GM12878 (cell line): ENCODE measurements around the gene CNN2. TPM values are rescaled to one million over a fixed set of nuclear protein-coding genes. Genes with fewer than 3 reads are reported as not detected.

ENCODE experiments used
- ATAC-seq: fragments of 200-7000 bp; cut with Tn5 transposase; 3 replicates; pipeline ENCODE4 v1.9.1; 2020; ENCODE audit warnings: mild to moderate bottlenecking, moderate library complexity
- BruUV-seq: library from RNA; stranded (reverse); fragments of 400-500 nt; replicated peaks from 2 replicates; lab custom pipeline; 2021; lab: Mats Ljungman, UMichigan
- CTCF ChIA-PET: fragments of 300-600 bp; sonication (Branson Sonifier 250); formaldehyde crosslinking; extraction: SDS; loops from one replicate; lab custom pipeline; 2021; ENCODE audit warnings: inconsistent platforms; lab: Yijun Ruan, JAX
- POLR2A ChIA-PET: fragments of 350-600 bp; formaldehyde crosslinking; extraction: SDS; loops from one replicate; lab custom pipeline; 2021; ENCODE audit warnings: inconsistent platforms; lab: Charles Lee
- RAD21 ChIA-PET: fragments of 300-600 bp; sonication (Branson Sonifier 250); formaldehyde crosslinking; loops from one replicate; lab custom pipeline; 2023; ENCODE audit warnings: antibody characterized with exemption; ENCODE audit not compliant: unreplicated experiment; lab: Charles Lee
- SMC1A ChIA-PET: fragments of 300-600 bp; sonication (Branson Sonifier 250); formaldehyde crosslinking; loops from one replicate; lab custom pipeline; 2023; ENCODE audit not compliant: unreplicated experiment, uncharacterized antibody; lab: Charles Lee
- DNase-seq: peaks from one replicate; pipeline ENCODE4 v3.0.0-alpha.2; 2011; ENCODE audit warnings: low read depth, low spot score
- FAIRE-seq: peaks from 3 replicates; lab custom pipeline; 2011; peaks lifted over from hg19 to GRCh38; lab: Jason Lieb, UNC
- H2AFZ ChIP-seq: 2 replicates; pipeline ENCODE4 v1.6.0; 2011; ENCODE audit warnings: low read depth, low read length, control low read depth; ENCODE audit not compliant: control insufficient read depth
- H3K27ac ChIP-seq: 2 replicates; pipeline ENCODE4 v1.5.1; 2011; ENCODE audit warnings: control low read depth; ENCODE audit not compliant: control insufficient read depth, insufficient read depth
- H3K27me3 ChIP-seq, 2 experiments: replicated peaks in 1 of 2; 2 replicates each; pipeline versions ENCODE4 v1.6.0 to v1.6.1; 2011; ENCODE audit warnings: low read length in 1 of 2; ENCODE audit not compliant: control insufficient read depth in 2 of 2, insufficient read depth in 2 of 2
- H3K36me3 ChIP-seq, 2 experiments: 2 replicates each; pipeline ENCODE4 v1.5.1; 2011; ENCODE audit warnings: low read length in 1 of 2; ENCODE audit not compliant: control insufficient read depth in 2 of 2, insufficient read depth in 2 of 2
- H3K4me1 ChIP-seq: 2 replicates; pipeline ENCODE4 v1.6.1; 2011; ENCODE audit warnings: mild to moderate bottlenecking, low read length, moderate library complexity, mixed read lengths; ENCODE audit not compliant: control insufficient read depth, insufficient read depth
- H3K4me2 ChIP-seq: 2 replicates; pipeline ENCODE4 v1.6.0; 2011; ENCODE audit warnings: control low read depth; ENCODE audit not compliant: control insufficient read depth, insufficient read depth
- H3K4me3 ChIP-seq: fragments of 200-600 bp; sonication (generic); 2 replicates; pipeline ENCODE4 v1.5.1; 2016
- H3K79me2 ChIP-seq: 2 replicates; pipeline ENCODE4 v1.6.0; 2011; ENCODE audit warnings: low read length; ENCODE audit not compliant: control insufficient read depth, insufficient read depth
- H3K9ac ChIP-seq: 2 replicates; pipeline ENCODE4 v1.8.0; 2011; ENCODE audit warnings: low read length, control low read depth, mixed read lengths; ENCODE audit not compliant: control insufficient read depth, insufficient read depth
- H3K9me3 ChIP-seq: replicated peaks from 3 replicates; pipeline ENCODE4 v1.5.1; 2011; ENCODE audit warnings: mild to moderate bottlenecking, low read length; ENCODE audit not compliant: control insufficient read depth, insufficient read depth
- H4K20me1 ChIP-seq: 2 replicates; pipeline ENCODE4 v1.6.0; 2011; ENCODE audit not compliant: control insufficient read depth, insufficient read depth
- BMI1 ChIP-seq: fragments of 450-650 bp; IDR thresholded peaks from 2 replicates; pipeline ENCODE4 v1.6.1; 2016; ENCODE audit warnings: mild to moderate bottlenecking, moderate library complexity, borderline replicate concordance
- MEF2B ChIP-seq: fragments of 450-650 bp; IDR thresholded peaks from 2 replicates; pipeline ENCODE4 v1.6.1; 2018; ENCODE audit warnings: mild to moderate bottlenecking, moderate library complexity; ENCODE audit not compliant: partially characterized antibody, poor library complexity, severe bottlenecking
- SMAD1 ChIP-seq: fragments of 450-650 bp; IDR thresholded peaks from 2 replicates; pipeline ENCODE4 v1.6.1; 2018; ENCODE audit warnings: mild to moderate bottlenecking, low read depth; ENCODE audit not compliant: partially characterized antibody
- SPI1 ChIP-seq: IDR thresholded peaks from 2 replicates; pipeline ENCODE4 v1.6.1; 2011; ENCODE audit warnings: low read depth, mild to moderate bottlenecking, low read length, moderate library complexity, borderline replicate concordance; ENCODE audit not compliant: insufficient read depth
- USF1 ChIP-seq: IDR thresholded peaks from 2 replicates; pipeline ENCODE4 v1.6.1; 2011; ENCODE audit warnings: borderline replicate concordance, low read depth, mild to moderate bottlenecking, moderate library complexity, mixed read lengths, low read length; ENCODE audit not compliant: insufficient read depth; ENCODE audit errors: extremely low read length
- WGBS: methylation state at CpG from one replicate; pipeline ENCODE4 v1.1.6; 2016; ENCODE audit warnings: low lambda C conversion rate; ENCODE audit not compliant: insufficient replicate concordance, insufficient coverage; ENCODE audit errors: missing lambda C conversion rate; 5-methylcytosine and 5-hydroxymethylcytosine counted together
- in situ Hi-C: fragments of 300-500 bp; cut with MboI; formaldehyde crosslinking; loops from 9 replicates; pipeline ENCODE4 v1.14.3; 2018; ENCODE audit warnings: mixed read lengths
- intact Hi-C: fragments of 100-400 bp; cut with micrococcal nuclease; formaldehyde crosslinking; loops from one replicate; pipeline ENCODE4 v1.14.2; 2022; ENCODE audit not compliant: unreplicated experiment
- polyA plus RNA-seq, 11 experiments: library from polyadenylated mRNA; depleted of rRNA in 4 of 11; unstranded in 6 of 11; stranded (reverse) in 5 of 11; fragments of >200 nt; fragmentation: Nextera tagmentation in 4 of 11; fragmentation: Illumina TruSeq in 1 of 11; extraction: Ambion mirVana in 4 of 11; extraction: Trizol in 1 of 11; gene quantifications; 1 replicate in 1 of 11; 2 replicates in 10 of 11; pipeline versions ENCODE4 v1.2.1 to v1.2.3, GENCODE V29; 2011 to 2016; ENCODE audit warnings: inconsistent platforms in 2 of 11, missing spikeins in 2 of 11, low read depth in 1 of 11
- total RNA-seq, 4 experiments: library from RNA; depleted of rRNA in 3 of 4; stranded (reverse); fragments of >200 nt in 3 of 4; fragmentation: Illumina TruSeq in 1 of 4; extraction: Trizol in 1 of 4; gene quantifications; 2 replicates each; pipeline versions ENCODE4 v1.2.1 to v1.2.3, GENCODE V29; 2013 to 2021

Gene CNN2
- total and polyA plus RNA-seq, 10 of the 15 experiments (the other 5 are each of a cell fraction or from before 2014, with no cell fraction given) = 34.7 to 311 (median 172) TPM

- intact Hi-C loops (no loop called here), in situ Hi-C loops (no loop called here)
- WGBS = 88% methylated on average over 20 of the region's 20 CpGs
- Histone ChIP-seq H3K9ac (no peak overlapping the region), H3K4me1 (peaks cover 16% of the 10 kb centered on the region), H4K20me1 (0 out of 2 replicates have a peak, but pooled peaks cover 4% of the 10 kb centered on the region), H3K9me3 (no peaks in the 10 kb centered on the region; the same call in 2 of the 3 replicates), H3K4me3 (no peak overlapping the region), H3K36me3 (peaks cover 15 to 22% of the 10 kb centered on the region in 2 experiments), H3K27me3 (no peaks in the 10 kb centered on the region), H3K4me2 (no peak overlapping the region), H2AFZ (no peak overlapping the region), H3K27ac (no peak overlapping the region), H3K79me2 (peaks cover 38% of the 10 kb centered on the region)
- POLR2A ChIA-PET = interaction anchor here (1.2 kb wide), 1 partner anchor 9 kb away, joined by 4 read pairs; no protein-coding TSS in a partner anchor
- ATAC-seq (no peak), FAIRE-seq (no peak), DNase-seq (no peak)
- CTCF ChIA-PET = no interaction called here
- TF ChIP-seq MEF2B = no peak
- no peak for TF ChIP-seq USF1
- no peak for TF ChIP-seq BMI1
- TF ChIP-seq SMAD1 = no peak
- TF ChIP-seq SPI1 = no peak
- SMC1A ChIA-PET = interaction anchor here (1.7 kb wide), 1 partner anchor 13 kb away, joined by 4 read pairs; no protein-coding TSS in a partner anchor
- no TSS peak for BruUV-seq
- RAD21 ChIA-PET = no interaction called here
These were observed 6.0 kb downstream of the CNN2 start for GRCh38 chr19:1032264-1032867.
